ENCODE results near the gene KLHL6. TPM values are rescaled to one million over a fixed set of nuclear protein-coding genes. Genes with fewer than 3 reads are reported as not detected.

KLHL6 gene
- total and polyA plus RNA-seq, 2 of the 8 experiments (the other 6 are each of a cell fraction or from before 2014, with no cell fraction given): 0.05 TPM; not detected in 1

DNA sequence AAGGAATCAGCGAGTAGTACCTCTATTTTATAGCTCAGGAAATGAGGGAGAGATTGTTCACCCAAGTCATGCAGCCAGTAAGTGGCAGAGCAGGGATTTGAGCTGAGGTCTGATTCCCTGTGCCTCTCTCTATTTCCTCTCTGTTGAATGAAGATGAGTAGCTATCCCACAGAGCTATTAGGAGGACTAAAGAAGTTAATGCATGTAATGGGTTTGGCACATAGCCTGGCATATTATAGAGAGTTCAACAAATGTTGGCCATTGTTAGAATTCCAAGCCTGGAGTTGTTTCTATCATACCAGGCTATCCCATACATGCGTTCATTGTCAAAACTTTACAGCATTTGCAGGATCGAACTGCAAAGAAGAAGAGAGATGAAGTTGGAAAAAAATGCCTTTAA is 21.8 kb upstream of the KLHL6 start (continued):
- TF ChIP-seq RNF2 (IDR thresholded peaks at IDR 0.05; ENCODE audit: borderline replicate concordance, low read depth, low read length, missing control alignments, poor library complexity, severe bottlenecking): no peak
- no peak for TF ChIP-seq SRF (IDR thresholded peaks at IDR 0.05; ENCODE audit: low read depth, low read length)
